HG02588 (cell line): ENCODE measurements around the gene MRO.
"Not testable (repeated sequence)": the region's sequence is repeated elsewhere in the genome, so short reads cannot be mapped to it uniquely, and the experiment has no call there.

ENCODE experiments used
- ATAC-seq: cut with Tn5 transposase; IDR thresholded peaks from one replicate; pipeline ENCODE4 v1.9.1; 2021; ENCODE audit warnings: mild to moderate bottlenecking, moderate library complexity; ENCODE audit not compliant: unreplicated experiment

The MRO gene

DNA sequence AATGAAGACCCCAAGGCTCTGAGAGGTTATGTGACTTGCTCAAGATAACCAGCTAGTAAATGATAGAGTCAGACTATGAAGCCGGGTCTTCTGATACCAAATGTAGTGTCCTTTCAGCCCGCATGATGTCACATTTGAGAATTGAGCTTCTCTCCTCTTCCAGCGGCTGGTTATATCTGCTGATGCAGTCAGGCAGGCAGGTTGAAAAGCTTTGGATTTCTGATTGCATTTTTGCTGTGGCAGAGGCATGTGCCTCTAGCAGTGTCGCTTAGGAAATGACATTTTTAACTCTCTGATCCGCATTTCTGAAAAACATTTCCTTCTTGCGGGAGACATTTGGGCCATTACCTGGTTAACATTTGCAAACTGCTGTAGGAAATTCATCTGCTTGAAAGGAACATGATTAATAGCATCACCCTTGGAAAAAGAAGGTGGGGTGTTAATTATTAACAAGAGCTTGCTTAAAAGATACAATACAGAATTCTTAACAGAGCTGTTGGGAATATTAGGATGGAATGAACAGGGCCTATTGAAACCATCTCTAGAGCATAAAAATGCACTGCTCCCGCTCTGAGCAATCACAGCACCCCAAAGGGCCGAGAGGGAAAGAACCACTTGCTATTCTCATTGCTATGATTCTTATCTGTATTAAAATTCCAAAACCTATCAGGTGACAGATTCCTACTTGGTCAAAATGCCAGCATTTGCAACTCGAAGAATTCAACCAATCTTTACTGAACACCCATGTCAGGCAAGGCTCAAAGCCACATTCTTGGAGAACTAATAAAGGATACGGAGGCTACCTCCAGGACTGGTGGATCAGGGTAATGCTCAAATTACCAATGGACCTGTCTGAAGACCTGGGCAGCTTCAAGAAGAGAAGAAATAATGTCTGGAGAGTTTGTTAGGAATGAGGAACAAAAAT, 25.9 kb downstream of the MRO start:
- no peak for ATAC-seq

DNA sequence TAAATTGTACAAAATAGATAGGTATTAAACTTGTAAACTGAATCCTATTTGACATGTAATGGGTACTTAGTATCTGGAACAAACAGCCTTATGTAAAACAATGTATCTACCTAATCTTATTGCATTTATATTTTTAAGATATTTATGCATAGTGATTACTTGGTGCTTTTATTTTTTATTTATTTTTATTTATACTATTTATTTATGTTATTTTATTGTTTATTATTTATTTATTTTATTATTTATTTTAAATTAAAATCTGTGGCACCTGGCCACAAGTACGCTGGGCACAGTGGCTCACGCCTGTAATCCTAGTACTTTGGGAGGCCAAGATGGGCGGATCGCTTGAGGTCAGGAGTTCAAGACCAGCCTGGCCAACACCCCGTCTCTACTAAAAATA, 26.9 kb downstream of the MRO start:
- ATAC-seq = no peak

DNA sequence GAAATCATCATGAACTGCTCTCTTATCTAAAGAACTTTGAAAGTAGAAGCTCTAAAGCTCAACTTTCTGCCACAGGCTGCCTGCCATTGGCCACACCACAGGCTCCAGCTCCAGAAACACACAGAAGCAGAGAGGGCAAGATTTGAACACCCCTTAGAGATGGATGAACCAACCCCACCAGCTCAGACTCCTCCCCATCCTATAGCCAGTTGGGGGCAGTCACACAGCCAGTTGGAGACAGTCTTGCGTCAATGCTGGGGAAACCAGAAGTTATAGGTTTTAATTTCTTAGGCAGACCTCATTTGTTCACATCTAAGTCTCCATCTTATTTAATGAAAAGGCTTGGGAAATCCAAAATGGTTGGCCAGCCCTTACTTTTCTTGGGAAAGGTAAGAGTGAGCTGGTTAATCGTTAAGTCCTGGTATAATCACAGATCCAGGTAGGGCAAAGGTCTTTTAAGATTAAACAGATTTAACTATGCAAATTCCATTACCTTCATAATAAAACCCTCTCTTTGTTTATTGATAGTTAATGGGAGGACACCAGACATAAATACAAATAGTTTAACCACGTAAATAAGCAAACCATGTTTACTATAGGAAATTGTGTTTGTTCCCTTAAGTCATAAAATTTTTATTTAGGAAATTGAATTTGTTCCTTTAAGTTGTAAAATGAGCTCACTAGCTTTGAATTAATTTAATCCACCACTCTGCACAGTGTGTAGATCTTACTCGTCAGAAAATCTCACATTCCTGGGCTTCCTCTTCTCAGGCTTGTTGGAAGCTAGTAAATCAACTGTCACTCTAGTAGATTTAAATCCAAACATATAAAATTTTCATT, 28.0 kb downstream of the MRO start:
- ATAC-seq = no peak

DNA sequence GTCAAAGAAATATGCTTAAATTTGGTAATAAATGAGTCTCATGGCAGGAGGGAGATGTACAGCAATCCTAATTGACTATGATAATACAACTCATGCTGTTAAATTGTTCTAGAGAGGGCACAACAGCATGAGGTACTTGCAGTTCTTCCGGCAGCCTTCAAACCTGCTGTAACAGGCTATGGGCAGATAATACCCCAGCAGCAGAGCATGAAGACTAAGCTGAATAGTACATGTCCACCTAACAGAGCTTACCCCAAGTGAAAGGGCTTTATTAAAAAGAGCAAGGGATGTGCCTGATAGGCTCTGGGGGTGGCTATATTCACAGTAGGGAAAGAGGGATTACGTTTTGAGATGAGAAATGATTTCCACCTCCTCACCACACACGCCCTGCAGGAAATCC, 28.9 kb downstream of the MRO start:
- no peak for ATAC-seq

DNA sequence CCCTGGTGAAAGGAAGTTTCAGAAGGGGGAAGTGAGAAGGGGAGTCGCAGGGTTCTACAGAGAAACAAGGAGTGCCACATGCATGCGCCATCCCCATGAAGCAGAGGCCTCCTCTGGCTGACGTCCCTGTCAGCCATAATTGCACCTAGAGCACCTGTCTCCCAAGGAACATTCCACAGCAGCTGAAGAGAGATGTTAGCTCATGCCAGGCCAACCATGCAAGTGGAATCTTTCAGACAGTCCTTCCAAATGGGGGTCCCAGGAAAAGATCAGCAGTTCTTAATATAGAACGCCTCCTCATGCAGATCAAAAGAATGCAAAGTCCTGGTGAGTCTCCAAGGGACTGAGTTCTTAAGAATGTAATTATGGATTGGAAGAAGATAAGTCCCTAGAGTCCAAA, 29.6 kb downstream of the MRO start:
- no peak for ATAC-seq

DNA sequence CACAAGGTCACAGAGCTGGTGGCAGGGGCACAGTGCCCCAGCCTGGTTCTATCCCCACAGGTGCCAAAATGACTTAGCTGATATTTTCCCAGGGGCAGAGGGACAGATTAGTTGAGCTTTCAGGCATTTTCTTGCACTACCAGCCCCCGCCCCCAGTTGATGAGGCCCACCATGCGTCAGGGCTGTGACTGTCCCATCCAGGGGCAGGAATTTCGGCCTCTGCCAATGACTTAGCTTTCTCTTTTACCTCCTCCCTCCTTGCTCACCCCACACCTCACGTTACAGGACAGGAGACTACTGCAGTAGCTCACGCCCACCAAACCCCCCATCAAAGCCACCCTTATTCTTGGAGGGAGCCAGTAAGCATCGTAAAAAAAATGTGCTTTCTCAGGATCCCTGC, 31.5 kb downstream of the MRO start:
- ATAC-seq = no peak

DNA sequence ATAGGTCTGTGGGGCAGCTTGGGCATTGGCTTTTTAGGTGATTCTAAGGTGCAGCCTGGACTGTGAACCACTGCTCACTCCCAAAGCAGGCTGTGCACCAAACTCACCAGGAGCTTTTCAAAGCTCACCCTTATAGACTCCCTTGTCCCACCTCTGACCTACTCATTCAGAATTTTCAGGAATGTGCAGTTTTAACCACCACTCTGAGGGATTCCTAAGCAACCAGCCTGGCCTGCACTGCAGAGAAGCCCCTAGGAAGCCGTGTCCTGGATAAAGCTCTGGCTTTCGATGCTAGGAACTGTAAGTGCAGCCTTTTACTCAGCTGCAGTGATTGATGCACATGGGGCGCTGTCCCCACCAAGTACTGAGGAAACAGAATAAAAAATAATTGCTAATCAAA, 33.0 kb downstream of the MRO start:
- no peak for ATAC-seq

DNA sequence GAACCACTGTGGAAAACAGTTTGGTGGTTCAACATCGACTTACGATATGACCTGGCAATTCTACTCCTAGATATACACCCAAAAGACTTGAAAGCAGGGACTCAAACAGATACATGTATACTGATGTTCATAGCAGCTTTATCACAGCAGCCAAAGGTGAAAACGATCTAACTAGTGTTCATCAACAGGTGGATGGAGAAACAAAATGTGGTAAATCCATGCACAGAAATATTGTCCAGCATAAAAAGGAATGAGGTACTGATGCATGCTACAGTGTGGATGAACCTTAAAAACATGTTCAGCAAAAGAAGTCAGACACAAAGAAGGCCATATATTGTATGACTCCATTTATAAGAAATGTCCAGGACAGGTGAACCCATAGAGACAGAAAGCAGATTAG, 36.3 kb downstream of the MRO start:
- no peak for ATAC-seq

DNA sequence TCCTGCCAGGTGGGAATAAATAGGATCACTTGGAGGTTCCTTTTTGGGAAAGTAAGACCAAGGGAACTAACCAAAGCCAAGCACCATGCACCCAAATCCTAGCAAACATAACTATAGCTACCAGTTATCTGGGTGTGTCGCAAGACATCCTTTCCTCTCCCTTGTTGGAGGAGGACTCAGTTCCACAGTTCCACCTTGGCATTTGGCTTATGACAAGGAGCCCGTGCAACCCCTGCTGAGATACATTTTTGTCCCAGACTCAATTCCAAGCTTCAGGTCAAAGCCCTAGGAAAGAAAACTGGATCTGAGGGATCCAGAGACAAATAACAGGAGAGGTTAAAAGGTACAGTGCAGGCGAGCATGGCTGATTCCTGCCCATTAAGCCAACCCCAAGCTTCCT, 40.8 kb downstream of the MRO start:
- not testable (repeated sequence) for ATAC-seq

DNA sequence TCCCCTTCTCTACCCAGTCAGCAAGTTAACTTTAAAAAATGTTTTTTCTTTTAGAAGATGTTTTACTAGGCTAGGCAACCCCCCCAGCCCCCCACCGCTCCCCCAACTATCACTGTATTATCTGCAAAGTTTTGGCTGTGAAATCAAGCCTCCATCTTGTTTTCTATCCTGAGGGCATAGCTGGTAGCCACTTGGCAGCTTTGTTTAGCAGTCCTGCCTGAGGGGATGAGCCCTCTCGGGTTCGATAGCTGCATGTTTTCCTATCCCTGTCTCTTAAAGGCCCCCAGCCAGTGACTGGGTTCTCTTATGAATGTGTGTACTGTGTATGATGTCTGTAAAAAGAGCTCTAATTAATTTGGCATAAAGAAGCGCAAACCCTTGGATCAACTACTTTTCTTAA, 43.4 kb downstream of the MRO start:
- ATAC-seq = no peak

DNA sequence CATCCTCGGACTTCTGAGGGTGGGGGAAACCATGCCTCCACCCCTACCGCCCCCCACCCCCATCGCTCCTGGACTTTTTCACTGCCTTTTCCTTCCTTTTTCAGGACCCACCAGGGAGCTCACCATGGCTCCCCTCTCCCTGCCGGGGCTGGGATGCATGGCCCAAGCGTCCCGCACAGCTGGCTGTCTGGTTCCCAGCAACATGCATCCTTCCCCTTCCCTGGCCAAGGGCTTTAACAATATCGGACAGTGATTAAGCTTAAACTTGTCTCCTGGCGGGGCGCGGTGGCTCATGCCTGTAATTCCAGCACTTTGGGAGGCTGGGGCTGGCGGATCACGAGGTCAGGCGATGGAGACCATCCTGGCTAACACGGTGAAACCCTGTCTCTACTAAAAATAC, 44.1 kb downstream of the MRO start:
- ATAC-seq = no peak

DNA sequence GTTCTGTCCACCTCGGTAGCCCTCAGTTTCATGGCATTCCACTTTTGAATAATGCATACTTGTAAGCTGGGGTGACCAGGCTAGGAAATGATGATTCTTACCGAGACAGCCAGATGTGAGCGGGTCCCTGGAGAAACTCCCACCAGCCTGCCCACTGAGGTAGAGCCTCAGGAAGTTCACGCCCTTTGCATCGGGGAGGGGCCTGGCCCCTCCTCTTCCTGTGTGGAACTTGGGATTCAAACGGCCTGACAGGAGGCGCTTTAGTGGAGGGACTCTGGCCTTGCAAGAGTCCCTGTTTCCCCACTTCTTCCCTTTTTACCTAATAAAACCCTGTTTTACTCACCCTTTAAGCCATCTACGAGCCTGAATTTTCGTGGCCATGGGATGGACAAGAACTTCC, 44.6 kb downstream of the MRO start:
- ATAC-seq = no peak

DNA sequence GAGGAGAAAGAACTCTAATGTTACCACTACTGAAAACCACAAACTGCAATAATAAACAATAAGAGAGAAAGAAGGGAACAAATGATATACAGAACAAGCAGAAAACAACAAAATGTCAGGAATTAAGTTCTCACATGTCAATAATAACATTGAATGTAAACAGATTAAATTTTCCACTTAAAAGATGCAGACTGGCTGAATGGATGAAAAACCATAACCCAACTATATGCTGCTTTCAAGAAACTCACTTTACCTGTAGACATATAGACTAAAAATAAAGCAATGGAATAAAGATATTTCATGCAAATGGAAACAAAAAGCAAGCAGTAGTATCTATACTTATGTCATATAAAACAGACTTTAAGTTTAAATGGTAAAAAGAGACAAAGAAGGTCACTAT, 50.4 kb downstream of the MRO start:
- ATAC-seq = no peak

DNA sequence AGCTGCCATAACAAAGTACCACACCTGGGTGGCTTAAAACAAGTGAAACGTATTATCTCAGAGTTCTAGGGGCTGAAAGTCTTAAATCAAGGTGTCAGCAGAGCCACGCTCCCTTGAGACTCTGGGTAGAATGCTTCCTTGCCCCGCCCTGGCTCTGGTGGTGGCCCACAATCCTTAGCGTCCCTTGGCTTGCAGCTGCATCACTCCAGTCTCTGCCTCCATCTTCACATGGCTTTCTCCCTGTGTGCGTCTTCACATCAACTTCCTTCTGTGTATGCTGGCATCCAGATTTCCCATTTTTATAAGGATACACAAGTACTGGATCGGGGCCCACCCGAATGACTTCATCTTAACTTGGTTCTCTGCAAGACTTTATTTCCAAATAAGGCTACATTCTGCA, 62.5 kb downstream of the MRO start:
- ATAC-seq = no peak

DNA sequence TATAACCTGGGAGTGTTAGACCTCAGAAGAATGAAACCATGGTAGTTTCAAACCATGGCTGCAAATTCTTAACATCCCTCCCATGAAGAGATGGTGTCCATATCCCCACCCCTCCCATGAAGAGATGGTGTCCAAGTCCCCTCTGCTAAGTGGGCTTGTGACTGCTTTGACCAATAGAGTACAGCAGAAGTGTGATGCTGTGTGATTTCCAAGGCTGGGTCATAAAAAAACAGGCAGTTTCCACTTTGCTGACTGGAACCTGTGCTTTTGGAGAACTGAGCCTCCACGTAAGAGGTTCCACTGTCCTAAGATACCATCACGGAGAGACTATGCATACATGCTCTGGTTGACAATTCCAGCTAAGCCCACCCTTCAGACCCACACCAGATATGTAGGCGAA, 65.5 kb downstream of the MRO start:
- no peak for ATAC-seq

DNA sequence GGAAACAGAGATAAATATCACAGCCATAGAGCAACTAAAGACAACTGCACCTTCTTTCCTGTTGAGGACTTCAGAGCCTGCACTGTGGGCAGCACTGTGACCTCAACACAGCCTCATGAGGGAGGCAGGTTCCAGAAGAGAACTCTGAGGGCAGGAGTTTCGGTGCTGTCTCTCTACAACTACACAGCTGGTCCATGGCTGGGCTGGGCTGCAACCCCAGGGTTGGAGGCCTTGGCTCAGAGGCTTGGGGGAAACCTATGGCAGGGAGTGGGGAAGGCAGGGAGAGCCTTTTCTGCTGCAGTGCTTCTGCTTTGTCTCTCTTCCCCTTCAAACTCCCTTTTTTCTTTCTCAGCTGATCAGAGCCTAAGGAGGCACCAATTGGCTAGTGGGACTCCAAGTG, 66.5 kb downstream of the MRO start:
- no peak for ATAC-seq

DNA sequence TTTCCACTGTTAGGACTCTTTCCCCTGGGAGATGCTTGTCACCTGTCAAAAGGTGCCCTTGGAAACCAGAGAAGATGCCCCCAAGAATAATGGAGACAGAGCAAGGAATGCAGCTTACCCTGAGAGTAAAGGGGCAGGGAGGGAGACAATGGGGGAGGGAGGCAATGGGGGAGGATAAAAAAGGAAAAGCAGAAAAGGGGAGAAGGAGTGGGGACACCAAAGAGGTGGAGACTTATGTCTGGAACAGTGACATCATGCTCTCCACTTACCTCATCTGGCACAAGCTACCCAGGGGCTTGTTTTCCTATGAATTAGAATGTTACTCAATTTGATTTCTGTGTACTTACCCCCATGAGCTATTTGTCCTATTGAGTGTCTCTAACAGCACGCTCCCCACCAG, 67.9 kb downstream of the MRO start:
- ATAC-seq = no peak

DNA sequence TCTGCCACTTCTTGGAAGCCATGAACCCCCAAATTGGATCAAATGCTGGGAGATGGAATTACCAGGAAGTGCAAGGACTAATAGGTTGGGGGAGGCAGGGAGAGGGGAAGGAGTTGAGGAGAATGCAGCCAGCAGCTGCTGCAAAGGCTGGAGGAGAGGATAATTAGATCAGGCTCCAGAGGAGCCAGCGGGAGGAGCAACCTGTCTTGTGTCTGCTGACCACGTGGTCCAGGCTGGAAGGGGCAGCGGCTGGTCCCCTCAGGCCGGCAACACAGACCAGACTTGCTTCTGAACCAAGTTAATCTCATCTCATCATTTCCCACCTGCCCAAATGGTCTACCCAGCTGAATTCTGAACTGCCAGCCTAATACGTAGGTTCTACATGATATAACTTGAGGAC, 68.3 kb downstream of the MRO start:
- ATAC-seq = no peak

DNA sequence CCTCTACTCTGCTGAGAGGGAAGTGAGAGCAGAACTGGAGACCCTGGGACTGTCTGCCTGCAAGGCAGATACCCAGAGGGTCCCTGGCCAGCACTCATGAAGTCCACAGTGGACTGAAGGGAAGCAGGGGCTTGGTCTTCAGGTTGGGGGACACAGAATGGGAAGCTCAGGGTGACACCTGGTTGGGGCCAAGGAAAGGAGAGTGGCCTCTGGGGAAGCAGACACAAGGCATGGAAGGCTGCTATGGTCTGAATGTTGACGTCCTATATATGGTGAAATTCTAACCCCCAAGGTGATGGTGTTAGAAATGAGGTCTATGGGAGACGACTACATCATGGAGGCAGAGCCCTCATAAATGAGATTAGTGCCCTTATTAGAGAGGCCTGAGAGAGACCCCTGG, 69.3 kb downstream of the MRO start:
- no peak for ATAC-seq

DNA sequence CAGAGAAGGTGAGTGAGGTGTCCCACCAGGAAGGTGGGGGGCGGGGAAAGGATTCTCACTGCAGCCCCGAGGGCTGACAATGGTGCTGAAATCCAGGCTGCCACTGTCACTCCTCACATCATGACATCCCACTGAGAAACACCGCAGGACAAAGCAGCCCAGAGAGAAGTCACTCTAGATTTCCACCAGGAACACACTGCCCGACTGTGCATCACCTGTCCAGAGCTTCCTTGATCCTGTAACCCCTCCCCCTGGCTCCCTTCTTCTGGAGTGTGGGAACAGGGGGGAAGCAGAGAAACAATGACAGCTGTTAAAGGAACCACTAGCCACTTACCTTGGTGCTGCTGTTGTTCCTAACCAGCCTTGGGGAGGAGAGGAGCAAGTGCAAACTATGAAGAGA, 69.9 kb downstream of the MRO start:
- ATAC-seq = no peak

DNA sequence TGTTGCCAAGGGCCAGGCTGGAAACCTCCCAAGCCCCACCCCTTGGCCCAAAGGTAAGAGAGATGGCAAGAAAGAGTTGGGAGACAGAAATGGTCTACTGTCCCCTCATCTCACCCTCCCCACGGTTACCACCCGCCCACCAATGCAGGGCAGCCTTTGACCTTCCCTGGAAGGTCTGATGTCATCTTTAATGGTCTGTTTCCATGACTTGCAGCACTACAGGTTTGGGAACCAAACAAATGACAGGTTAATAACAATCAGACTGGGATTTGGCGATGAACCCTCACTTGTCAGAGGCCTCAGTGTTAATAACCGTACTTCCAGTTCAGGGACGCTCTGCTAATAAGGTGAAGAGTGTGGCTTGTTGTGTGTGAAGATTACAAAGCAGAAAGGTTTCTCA, 70.4 kb downstream of the MRO start:
- no peak for ATAC-seq
